Skeletal muscle satellite cell (primary cell): Measurements from ENCODE around the gene OSBPL8.
"Not testable (repeated sequence)": the region's sequence is repeated elsewhere in the genome, so short reads cannot be mapped to it uniquely, and the experiment has no call there.

Experiments used
- H3K27me3 ChIP-seq: 2 replicates; pipeline ENCODE4 v1.7.0; 2013; ENCODE audit warnings: low read length; ENCODE audit not compliant: control insufficient read depth, insufficient read depth
- H3K36me3 ChIP-seq: 2 replicates; pipeline ENCODE4 v1.7.0; 2013; ENCODE audit warnings: mild to moderate bottlenecking, control low read depth, low read length; ENCODE audit not compliant: insufficient read depth
- H3K4me1 ChIP-seq: 2 replicates; pipeline ENCODE4 v1.7.0; 2013; ENCODE audit warnings: low read length; ENCODE audit not compliant: control insufficient read depth, insufficient read depth
- H3K4me2 ChIP-seq: 2 replicates; pipeline ENCODE4 v1.7.0; 2013; ENCODE audit warnings: mild to moderate bottlenecking, low read length
- H3K4me3 ChIP-seq: 2 replicates; pipeline ENCODE4 v1.7.0; 2013; ENCODE audit warnings: low read length
- H3K9ac ChIP-seq: 2 replicates; pipeline ENCODE4 v1.7.0; 2013; ENCODE audit warnings: mild to moderate bottlenecking, low read depth, low read length, moderate library complexity
- H3K9me3 ChIP-seq: replicated peaks from 2 replicates; pipeline ENCODE4 v1.7.0; 2013; ENCODE audit warnings: mild to moderate bottlenecking, control low read depth, low read length

The OSBPL8 gene

GRCh38 chr12:76518699-76519098, 40.9 kb downstream of the OSBPL8 start:
- Histone ChIP-seq H3K9ac (no peak overlapping the region), H3K4me2 (no peak overlapping the region), H3K27me3 (no peaks in the 10 kb centered on the region), H3K9me3 (no peaks in the 10 kb centered on the region), H3K4me3 (no peak overlapping the region), H3K36me3 (no peaks in the 10 kb centered on the region), H3K4me1 (no peaks in the 10 kb centered on the region)

- Histone ChIP-seq H3K27me3 (no peaks in the 10 kb centered on the region), H3K4me1 (no peaks in the 10 kb centered on the region), H3K4me3 (no peak overlapping the region), H3K4me2 (no peak overlapping the region), H3K9ac (no peak overlapping the region), H3K9me3 (no peaks in the 10 kb centered on the region), H3K36me3 (no peaks in the 10 kb centered on the region)
These were observed 44.3 kb downstream of the OSBPL8 start for GRCh38 chr12:76515271-76515670.

GRCh38 chr12:76511116-76511716, 48.4 kb downstream of the OSBPL8 start:
- H3K9me3 ChIP-seq, result not testable (repeated sequence)

GRCh38 chr12:76508128-76508980, 51.2 kb downstream of the OSBPL8 start:
- H3K36me3 ChIP-seq, result no peaks in the 10 kb centered on the region
- H3K4me3 ChIP-seq, result no peak overlapping the region

More at GRCh38 chr12:76511116-76511716, 48.4 kb downstream of the OSBPL8 start:
- H3K27me3 ChIP-seq, H3K4me1 ChIP-seq, H3K4me3 ChIP-seq, H3K36me3 ChIP-seq, H3K9ac ChIP-seq, H3K4me2 ChIP-seq: not testable (repeated sequence)

GRCh38 chr12:76506149-76506548, 53.4 kb downstream of the OSBPL8 start:
- H3K4me2 ChIP-seq, result no peak overlapping the region
- H3K4me3 ChIP-seq, result no peak overlapping the region
- no peak overlapping the region for H3K9ac ChIP-seq

More at GRCh38 chr12:76508128-76508980, 51.2 kb downstream of the OSBPL8 start:
- Histone ChIP-seq H3K4me1 (no peaks in the 10 kb centered on the region), H3K9me3 (no peaks in the 10 kb centered on the region), H3K9ac (no peak overlapping the region), H3K4me2 (no peak overlapping the region), H3K27me3 (no peaks in the 10 kb centered on the region)

GRCh38 chr12:76505050-76505449, 54.5 kb downstream of the OSBPL8 start:
- Histone ChIP-seq H3K4me3 (no peak overlapping the region), H3K9ac (no peak overlapping the region), H3K36me3 (no peaks in the 10 kb centered on the region), H3K4me2 (no peak overlapping the region), H3K9me3 (no peaks in the 10 kb centered on the region), H3K27me3 (no peaks in the 10 kb centered on the region), H3K4me1 (no peaks in the 10 kb centered on the region)

More at GRCh38 chr12:76506149-76506548, 53.4 kb downstream of the OSBPL8 start:
- no peaks in the 10 kb centered on the region for H3K9me3 ChIP-seq
- H3K27me3 ChIP-seq, result no peaks in the 10 kb centered on the region
- H3K36me3 ChIP-seq, result no peaks in the 10 kb centered on the region
- no peaks in the 10 kb centered on the region for H3K4me1 ChIP-seq

- no peak overlapping the region for H3K9ac ChIP-seq
- no peaks in the 10 kb centered on the region for H3K27me3 ChIP-seq
- no peaks in the 10 kb centered on the region for H3K9me3 ChIP-seq
- no peaks in the 10 kb centered on the region for H3K36me3 ChIP-seq
- H3K4me2 ChIP-seq, result no peak overlapping the region
- H3K4me1 ChIP-seq, result no peaks in the 10 kb centered on the region
- H3K4me3 ChIP-seq, result no peak overlapping the region
These were observed 55.0 kb downstream of the OSBPL8 start for GRCh38 chr12:76504606-76505005.

GRCh38 chr12:76503957-76504356, 55.6 kb downstream of the OSBPL8 start:
- Histone ChIP-seq H3K4me2 (no peak overlapping the region), H3K9ac (no peak overlapping the region), H3K4me3 (no peak overlapping the region), H3K27me3 (no peaks in the 10 kb centered on the region), H3K4me1 (no peaks in the 10 kb centered on the region), H3K9me3 (no peaks in the 10 kb centered on the region), H3K36me3 (no peaks in the 10 kb centered on the region)

- Histone ChIP-seq H3K27me3 (no peaks in the 10 kb centered on the region), H3K4me1 (no peaks in the 10 kb centered on the region), H3K9ac (no peak overlapping the region)
These were observed 58.2 kb downstream of the OSBPL8 start for GRCh38 chr12:76501390-76501789.

GRCh38 chr12:76499136-76499535, 60.4 kb downstream of the OSBPL8 start:
- H3K36me3 ChIP-seq, H3K4me3 ChIP-seq, H3K27me3 ChIP-seq, H3K9me3 ChIP-seq, H3K4me2 ChIP-seq, H3K4me1 ChIP-seq, H3K9ac ChIP-seq: not testable (repeated sequence)

More at GRCh38 chr12:76501390-76501789, 58.2 kb downstream of the OSBPL8 start:
- Histone ChIP-seq H3K36me3 (no peaks in the 10 kb centered on the region), H3K4me2 (no peak overlapping the region), H3K4me3 (no peak overlapping the region), H3K9me3 (no peaks in the 10 kb centered on the region)

- Histone ChIP-seq H3K36me3 (no peaks in the 10 kb centered on the region), H3K4me3 (no peak overlapping the region), H3K4me2 (no peak overlapping the region), H3K4me1 (no peaks in the 10 kb centered on the region), H3K27me3 (no peaks in the 10 kb centered on the region), H3K9ac (no peak overlapping the region), H3K9me3 (no peaks in the 10 kb centered on the region)
These were observed 64.0 kb downstream of the OSBPL8 start for GRCh38 chr12:76495556-76495955.

- Histone ChIP-seq H3K9me3 (no peaks in the 10 kb centered on the region), H3K9ac (no peak overlapping the region), H3K27me3 (no peaks in the 10 kb centered on the region), H3K4me1 (no peaks in the 10 kb centered on the region), H3K4me3 (no peak overlapping the region), H3K36me3 (peaks cover 7% of the 10 kb centered on the region), H3K4me2 (no peak overlapping the region)
These were observed 68.3 kb downstream of the OSBPL8 start for GRCh38 chr12:76491292-76491691.
